K562 (cell line): ENCODE data around the gene RPL19. TPM values are rescaled to one million over a fixed set of nuclear protein-coding genes. Genes with fewer than 3 reads are reported as not detected.

Experiments
- BRD4 ChIP-seq: fragments of 200-600 bp; sonication (generic); IDR thresholded peaks from 2 replicates; pipeline ENCODE4 v1.6.1; 2017; ENCODE audit warnings: inconsistent platforms
- CC2D1A ChIP-seq: fragments of 450-650 bp; IDR thresholded peaks from 2 replicates; pipeline ENCODE4 v1.6.1; 2017; ENCODE audit warnings: mild to moderate bottlenecking
- GABPB2 ChIP-seq: fragments of 250-450 bp; sonication (Bioruptor Pico); conservative IDR thresholded peaks from 2 replicates; pipeline ENCODE4 v1.5.1; 2021; ENCODE audit warnings: mild to moderate bottlenecking
- L3MBTL2 ChIP-seq: fragments of 450-650 bp; IDR thresholded peaks from 2 replicates; pipeline ENCODE4 v1.6.1; 2016; ENCODE audit warnings: mild to moderate bottlenecking, moderate library complexity
- MAZ ChIP-seq, 2 experiments: fragments of 450-650 bp in 1 of 2; sonication (generic) in 1 of 2; formaldehyde crosslinking; IDR thresholded peaks in 1 of 2; conservative IDR thresholded peaks in 1 of 2; 2 replicates each; pipeline versions ENCODE4 v1.4.0 to v1.5.0; 2020; ENCODE audit warnings: mild to moderate bottlenecking in 1 of 2, missing genetic modification reagents in 1 of 2
- PRPF4 ChIP-seq: fragments of 200-400 bp; formaldehyde crosslinking; IDR thresholded peaks from one replicate; pipeline ENCODE4 v1.6.1; 2017; ENCODE audit warnings: low read length, low read depth, mild to moderate bottlenecking; ENCODE audit not compliant: insufficient read depth, poor library complexity, severe bottlenecking
- ZNF174 ChIP-seq: fragments of 250-450 bp; sonication (Bioruptor Pico); IDR thresholded peaks from 2 replicates; pipeline ENCODE4 v1.4.0; 2020; ENCODE audit warnings: mild to moderate bottlenecking
- polyA plus RNA-seq, 8 experiments: library from polyadenylated mRNA; depleted of rRNA in 4 of 8; stranded (reverse) in 5 of 8; unstranded in 3 of 8; fragments of >200 nt; fragmentation: Nextera tagmentation in 2 of 8; fragmentation: Illumina TruSeq in 1 of 8; extraction: Ambion mirVana in 2 of 8; extraction: Trizol in 1 of 8; gene quantifications; 2 replicates each; pipeline versions ENCODE4 v1.2.1 to v1.2.3, GENCODE V29; 2011 to 2014; ENCODE audit warnings: inconsistent platforms in 1 of 8, missing spikeins in 1 of 8
- total RNA-seq, 7 experiments: library from RNA; depleted of rRNA in 6 of 7; stranded (reverse); fragments of >200 nt in 6 of 7; fragmentation: Illumina TruSeq in 2 of 7; extraction: Trizol in 2 of 7; gene quantifications; 2 replicates each; pipeline versions ENCODE4 v1.2.1 to v1.2.3, GENCODE V29; 2011 to 2021; ENCODE audit warnings: low replicate concordance in 1 of 7
- TF ChIP-seq, protein P1 (sequence below), 2 experiments: fragments of 450-650 bp; formaldehyde crosslinking in 1 of 2; IDR thresholded peaks; 2 replicates each; pipeline versions ENCODE4 v1.4.0 to v1.6.1; 2014 to 2020; ENCODE audit warnings: mild to moderate bottlenecking in 2 of 2, borderline replicate concordance in 1 of 2, low read depth in 1 of 2
- TF ChIP-seq, protein P2 (sequence below): fragments of 250-450 bp; sonication (Bioruptor Pico); IDR thresholded peaks from 2 replicates; pipeline ENCODE4 v1.4.0; 2020; ENCODE audit warnings: mild to moderate bottlenecking, moderate library complexity

The RPL19 gene
- total and polyA plus RNA-seq, 9 of the 15 experiments (the other 6 are each of a cell fraction or from before 2014, with no cell fraction given), result 2,263 to 4,614 (median 3,727) TPM

GRCh38 chr17:39239640-39240314 is 39.7 kb downstream of the RPL19 start (continued):
- TF ChIP-seq, protein P1, sequence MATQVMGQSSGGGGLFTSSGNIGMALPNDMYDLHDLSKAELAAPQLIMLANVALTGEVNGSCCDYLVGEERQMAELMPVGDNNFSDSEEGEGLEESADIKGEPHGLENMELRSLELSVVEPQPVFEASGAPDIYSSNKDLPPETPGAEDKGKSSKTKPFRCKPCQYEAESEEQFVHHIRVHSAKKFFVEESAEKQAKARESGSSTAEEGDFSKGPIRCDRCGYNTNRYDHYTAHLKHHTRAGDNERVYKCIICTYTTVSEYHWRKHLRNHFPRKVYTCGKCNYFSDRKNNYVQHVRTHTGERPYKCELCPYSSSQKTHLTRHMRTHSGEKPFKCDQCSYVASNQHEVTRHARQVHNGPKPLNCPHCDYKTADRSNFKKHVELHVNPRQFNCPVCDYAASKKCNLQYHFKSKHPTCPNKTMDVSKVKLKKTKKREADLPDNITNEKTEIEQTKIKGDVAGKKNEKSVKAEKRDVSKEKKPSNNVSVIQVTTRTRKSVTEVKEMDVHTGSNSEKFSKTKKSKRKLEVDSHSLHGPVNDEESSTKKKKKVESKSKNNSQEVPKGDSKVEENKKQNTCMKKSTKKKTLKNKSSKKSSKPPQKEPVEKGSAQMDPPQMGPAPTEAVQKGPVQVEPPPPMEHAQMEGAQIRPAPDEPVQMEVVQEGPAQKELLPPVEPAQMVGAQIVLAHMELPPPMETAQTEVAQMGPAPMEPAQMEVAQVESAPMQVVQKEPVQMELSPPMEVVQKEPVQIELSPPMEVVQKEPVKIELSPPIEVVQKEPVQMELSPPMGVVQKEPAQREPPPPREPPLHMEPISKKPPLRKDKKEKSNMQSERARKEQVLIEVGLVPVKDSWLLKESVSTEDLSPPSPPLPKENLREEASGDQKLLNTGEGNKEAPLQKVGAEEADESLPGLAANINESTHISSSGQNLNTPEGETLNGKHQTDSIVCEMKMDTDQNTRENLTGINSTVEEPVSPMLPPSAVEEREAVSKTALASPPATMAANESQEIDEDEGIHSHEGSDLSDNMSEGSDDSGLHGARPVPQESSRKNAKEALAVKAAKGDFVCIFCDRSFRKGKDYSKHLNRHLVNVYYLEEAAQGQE (IDR thresholded peaks at IDR 0.05; ENCODE audit: borderline replicate concordance), result 0 out of 2 replicates have a peak, but pooled peaks have one; percentile 15
- TF ChIP-seq, protein P1 (CRISPR knock-in tag; IDR thresholded peaks at IDR 0.05; ENCODE audit: low read depth), result no peak
- TF ChIP-seq L3MBTL2 (peak; percentile 49), ZNF174 (CRISPR knock-in tag) (no peak), GABPB2 (no peak), BRD4 (no peak), CC2D1A (0 out of 2 replicates have a peak, but pooled peaks have one; percentile 16), MAZ (CRISPR knock-in tag; conservative IDR thresholded peaks at IDR 0.05 in 1 of 2, IDR thresholded peaks at IDR 0.05 in 1 of 2) (no peak), PRPF4 (no peak)
- TF ChIP-seq, protein P2, sequence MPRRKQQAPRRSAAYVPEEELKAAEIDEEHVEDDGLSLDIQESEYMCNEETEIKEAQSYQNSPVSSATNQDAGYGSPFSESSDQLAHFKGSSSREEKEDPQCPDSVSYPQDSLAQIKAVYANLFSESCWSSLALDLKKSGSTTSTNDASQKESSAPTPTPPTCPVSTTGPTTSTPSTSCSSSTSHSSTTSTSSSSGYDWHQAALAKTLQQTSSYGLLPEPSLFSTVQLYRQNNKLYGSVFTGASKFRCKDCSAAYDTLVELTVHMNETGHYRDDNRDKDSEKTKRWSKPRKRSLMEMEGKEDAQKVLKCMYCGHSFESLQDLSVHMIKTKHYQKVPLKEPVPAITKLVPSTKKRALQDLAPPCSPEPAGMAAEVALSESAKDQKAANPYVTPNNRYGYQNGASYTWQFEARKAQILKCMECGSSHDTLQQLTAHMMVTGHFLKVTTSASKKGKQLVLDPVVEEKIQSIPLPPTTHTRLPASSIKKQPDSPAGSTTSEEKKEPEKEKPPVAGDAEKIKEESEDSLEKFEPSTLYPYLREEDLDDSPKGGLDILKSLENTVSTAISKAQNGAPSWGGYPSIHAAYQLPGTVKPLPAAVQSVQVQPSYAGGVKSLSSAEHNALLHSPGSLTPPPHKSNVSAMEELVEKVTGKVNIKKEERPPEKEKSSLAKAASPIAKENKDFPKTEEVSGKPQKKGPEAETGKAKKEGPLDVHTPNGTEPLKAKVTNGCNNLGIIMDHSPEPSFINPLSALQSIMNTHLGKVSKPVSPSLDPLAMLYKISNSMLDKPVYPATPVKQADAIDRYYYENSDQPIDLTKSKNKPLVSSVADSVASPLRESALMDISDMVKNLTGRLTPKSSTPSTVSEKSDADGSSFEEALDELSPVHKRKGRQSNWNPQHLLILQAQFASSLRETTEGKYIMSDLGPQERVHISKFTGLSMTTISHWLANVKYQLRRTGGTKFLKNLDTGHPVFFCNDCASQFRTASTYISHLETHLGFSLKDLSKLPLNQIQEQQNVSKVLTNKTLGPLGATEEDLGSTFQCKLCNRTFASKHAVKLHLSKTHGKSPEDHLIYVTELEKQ (CRISPR knock-in tag), result no peak
